IgD-negative memory B cell (primary cell): Measurements from ENCODE around the gene NAALADL2. TPM values are rescaled to one million over a fixed set of nuclear protein-coding genes. Genes with fewer than 3 reads are reported as not detected.
A peak's percentile ranks its signal among the peaks of the same experiment; 100 is the strongest.
"Not testable (repeated sequence)": the region's sequence is repeated elsewhere in the genome, so short reads cannot be mapped to it uniquely, and the experiment has no call there.

Experiments
- H3K27ac Mint-ChIP-seq, 3 donors: one replicate each; pipeline ENCODE4 v1.8.0; 2020 to 2022; ENCODE audit warnings: mild to moderate bottlenecking in 3 of 3, mixed read lengths in 3 of 3, moderate library complexity in 1 of 3
- H3K27me3 Mint-ChIP-seq: one replicate; pipeline ENCODE4 v1.8.0; 2021; ENCODE audit warnings: mixed read lengths
- H3K36me3 Mint-ChIP-seq: one replicate; pipeline ENCODE4 v1.8.0; 2020; ENCODE audit warnings: mild to moderate bottlenecking, mixed read lengths
- H3K4me1 Mint-ChIP-seq, 3 donors: one replicate each; pipeline ENCODE4 v1.8.0; 2020 to 2022; ENCODE audit warnings: mixed read lengths in 3 of 3, mild to moderate bottlenecking in 1 of 3
- H3K4me3 Mint-ChIP-seq, 4 donors: one replicate each; pipeline ENCODE4 v1.8.0; 2020 to 2022; ENCODE audit warnings: mild to moderate bottlenecking in 4 of 4, mixed read lengths in 4 of 4, moderate library complexity in 3 of 4
- H3K9me3 Mint-ChIP-seq, 3 donors: one replicate each; pipeline ENCODE4 v1.8.0; 2020 to 2021; ENCODE audit warnings: mixed read lengths in 3 of 3, mild to moderate bottlenecking in 1 of 3
- polyA plus RNA-seq: library from polyadenylated mRNA; unstranded; fragments of 300-500 nt; fragmentation: Illumina TruSeq; gene quantifications from one replicate; pipeline ENCODE4 v1.2.3, GENCODE V29; 2021

Gene NAALADL2
- polyA plus RNA-seq, 1 donor from 2014 or later = not detected

DNA sequence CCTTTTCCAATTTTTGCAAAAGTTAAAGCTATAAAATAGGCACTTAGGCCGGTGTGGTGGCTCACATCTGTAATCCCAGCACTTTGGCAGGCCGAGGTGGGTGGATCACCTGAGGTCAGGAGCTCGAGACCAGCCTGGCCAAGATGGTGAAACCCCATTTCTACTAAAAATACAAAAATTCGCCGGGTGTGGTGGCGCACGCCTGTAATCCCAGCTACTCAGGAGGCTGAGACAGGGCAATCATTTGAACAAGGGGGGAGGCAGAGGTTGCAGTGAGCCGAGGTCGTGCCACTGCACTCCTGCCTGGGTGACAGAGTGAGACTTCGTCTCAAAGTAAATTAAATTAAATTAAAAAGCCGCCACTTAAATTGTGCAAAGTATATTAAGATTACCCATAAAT is 412.3 kb downstream of the NAALADL2 start:
- H3K36me3 Mint-ChIP-seq, H3K4me3 Mint-ChIP-seq, H3K4me1 Mint-ChIP-seq, H3K27me3 Mint-ChIP-seq, H3K9me3 Mint-ChIP-seq, H3K27ac Mint-ChIP-seq: not testable (repeated sequence)

DNA sequence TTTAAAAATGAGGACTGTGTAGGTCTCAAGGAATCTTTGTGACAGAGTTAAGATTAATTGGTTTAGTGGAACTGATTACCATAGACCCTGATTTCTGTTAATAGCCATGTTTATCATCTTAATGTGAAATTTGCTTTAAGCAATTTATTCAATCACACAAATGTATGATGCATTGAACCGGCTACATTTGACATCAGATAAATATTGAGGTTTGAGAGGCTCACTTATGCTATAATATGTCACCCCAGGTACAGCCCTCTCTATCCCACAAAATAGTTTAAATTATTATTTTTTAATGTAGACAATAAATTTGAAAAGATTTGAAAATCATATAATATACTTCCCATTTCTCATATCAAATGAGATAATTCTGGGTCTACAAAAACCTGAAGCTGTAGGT is 413.3 kb downstream of the NAALADL2 start:
- H3K27ac Mint-ChIP-seq = no peak overlapping the region
- H3K36me3 Mint-ChIP-seq = no peaks in the 10 kb centered on the region
- no peaks in the 10 kb centered on the region for H3K4me1 Mint-ChIP-seq
- H3K27me3 Mint-ChIP-seq = no peaks in the 10 kb centered on the region
- no peak overlapping the region for H3K4me3 Mint-ChIP-seq
- H3K9me3 Mint-ChIP-seq = peaks cover 0 to 2% (median 2%) of the 10 kb centered on the region in 3 donors

DNA sequence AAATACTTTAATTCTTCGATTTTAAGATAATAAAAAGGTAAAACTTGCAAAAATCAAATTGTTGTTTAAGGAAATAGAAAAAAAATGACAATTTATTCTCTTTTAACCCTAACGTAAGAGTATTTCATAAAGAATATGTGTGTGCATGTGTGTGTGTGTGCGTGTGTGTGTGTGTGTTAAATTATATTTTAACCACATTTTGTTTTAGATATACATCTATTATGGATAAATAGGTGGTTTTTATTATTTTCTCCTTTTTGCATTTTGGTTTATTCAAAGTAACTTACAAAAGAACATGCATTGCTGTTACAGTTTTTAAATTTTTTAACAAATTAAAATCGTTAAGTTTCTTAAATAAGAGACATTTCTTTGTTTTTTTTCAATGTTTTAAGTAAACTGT is 414.4 kb downstream of the NAALADL2 start:
- Mint-ChIP-seq H3K4me1 (no peaks in the 10 kb centered on the region), H3K4me3 (no peak overlapping the region), H3K27me3 (no peaks in the 10 kb centered on the region), H3K36me3 (no peaks in the 10 kb centered on the region), H3K9me3 (peaks cover 0 to 6% (median 2%) of the 10 kb centered on the region in 3 donors), H3K27ac (no peak overlapping the region)

DNA sequence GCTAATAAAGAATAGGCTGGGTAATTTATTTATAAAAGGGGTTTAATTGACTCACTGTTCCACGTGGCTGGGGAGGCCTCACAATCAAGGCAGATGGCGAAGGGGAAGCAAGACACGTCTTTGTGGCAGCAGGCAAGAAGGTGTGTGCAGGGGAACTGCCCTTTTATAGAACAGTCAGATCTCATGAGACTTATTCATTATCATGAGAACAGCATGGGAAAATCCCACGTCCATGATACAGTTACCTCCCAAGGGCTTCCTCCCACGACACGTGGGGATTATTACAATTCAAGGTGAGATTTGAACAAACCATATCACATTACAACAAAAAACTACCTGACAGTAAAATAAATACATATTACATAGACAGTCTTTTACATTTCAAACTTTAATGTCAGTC is 414.9 kb downstream of the NAALADL2 start:
- peaks cover 0 to 6% (median 2%) of the 10 kb centered on the region in 3 donors for H3K9me3 Mint-ChIP-seq
- H3K27ac Mint-ChIP-seq = no peak overlapping the region
- H3K4me1 Mint-ChIP-seq = no peaks in the 10 kb centered on the region
- no peaks in the 10 kb centered on the region for H3K36me3 Mint-ChIP-seq
- H3K27me3 Mint-ChIP-seq = no peaks in the 10 kb centered on the region
- peak overlapping the region in 1 of 4 donors; percentile 8 for H3K4me3 Mint-ChIP-seq

DNA sequence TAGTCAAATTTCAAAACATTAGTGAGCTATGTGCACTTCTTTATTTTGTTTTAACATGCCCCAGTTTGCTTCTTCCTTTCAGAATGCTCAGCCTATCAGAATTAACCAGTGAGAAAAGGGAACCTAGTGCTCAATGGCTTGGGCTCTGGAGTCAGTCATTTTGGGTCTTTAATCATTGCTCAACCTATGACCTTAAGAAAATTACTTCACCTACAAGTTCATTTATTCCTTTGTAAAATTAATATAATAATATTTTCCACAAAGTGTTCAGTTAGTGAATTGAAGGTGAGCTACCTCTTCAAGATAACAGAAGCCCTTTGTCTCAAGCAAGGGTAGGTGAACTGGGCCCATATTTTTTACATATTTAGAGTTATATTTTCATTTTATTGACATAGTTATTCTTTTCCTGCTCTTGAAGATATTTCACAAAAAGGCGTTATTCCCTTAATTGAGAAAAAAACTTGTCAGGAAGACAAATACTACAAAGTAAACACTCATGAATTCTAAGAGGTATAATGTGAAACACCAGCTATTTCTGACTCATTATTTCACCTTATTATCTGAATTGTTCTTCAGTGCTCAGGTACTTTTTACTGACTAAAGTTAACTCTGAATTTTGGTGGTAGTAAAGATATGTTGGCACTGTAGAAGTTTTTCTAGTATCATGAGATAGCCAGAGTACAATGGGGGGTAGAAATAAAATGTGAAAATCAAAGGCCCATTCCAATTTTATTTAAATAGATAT is 415.5 kb downstream of the NAALADL2 start:
- no peaks in the 10 kb centered on the region for H3K4me1 Mint-ChIP-seq
- no peaks in the 10 kb centered on the region for H3K27me3 Mint-ChIP-seq
- H3K27ac Mint-ChIP-seq = no peak overlapping the region
- peaks cover 0 to 6% (median 2%) of the 10 kb centered on the region in 3 donors for H3K9me3 Mint-ChIP-seq
- H3K4me3 Mint-ChIP-seq = no peak overlapping the region
- no peaks in the 10 kb centered on the region for H3K36me3 Mint-ChIP-seq

DNA sequence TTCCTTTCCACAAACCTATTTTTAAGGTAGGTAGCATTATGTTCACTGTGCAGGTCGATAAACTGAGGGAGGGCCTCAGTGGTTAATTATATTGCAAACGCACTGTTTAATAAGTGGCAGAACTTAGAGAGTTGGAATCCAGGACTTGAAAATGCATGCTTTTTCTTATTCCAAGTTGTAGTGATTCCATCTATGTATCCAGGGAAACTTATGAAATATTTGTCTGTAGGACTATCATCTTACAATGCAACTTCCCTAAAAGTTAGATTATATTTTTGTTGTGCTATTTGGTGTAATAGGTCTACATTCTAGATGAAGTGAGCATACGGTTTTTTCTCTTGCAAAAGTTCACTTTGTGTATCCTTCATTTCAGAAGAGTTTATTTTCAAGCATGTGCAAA is 419.5 kb downstream of the NAALADL2 start:
- Mint-ChIP-seq H3K27me3 (no peaks in the 10 kb centered on the region), H3K36me3 (no peaks in the 10 kb centered on the region), H3K4me3 (no peak overlapping the region), H3K27ac (no peak overlapping the region), H3K4me1 (no peaks in the 10 kb centered on the region), H3K9me3 (peaks cover 0 to 6% (median 2%) of the 10 kb centered on the region in 3 donors)

DNA sequence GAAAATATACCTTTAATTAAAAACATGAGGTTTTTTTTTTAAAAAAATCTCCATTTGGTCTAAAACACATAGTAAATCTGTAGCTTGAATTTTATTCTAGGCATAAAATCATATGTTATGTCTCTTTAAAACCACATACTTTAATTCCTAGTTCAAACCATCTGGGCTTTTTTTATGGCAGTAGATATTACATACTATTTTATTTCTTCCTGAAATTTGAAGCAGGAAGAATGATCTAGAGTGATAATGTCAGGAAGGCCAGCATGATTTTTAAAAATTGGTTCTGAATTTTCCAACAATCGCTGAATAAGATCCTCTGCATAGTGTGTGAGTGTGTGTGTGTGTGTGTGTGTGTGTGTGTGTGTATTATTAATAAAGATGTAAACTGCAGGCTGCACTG is 420.3 kb downstream of the NAALADL2 start:
- H3K27ac Mint-ChIP-seq = no peak overlapping the region
- peaks cover 0 to 6% (median 0%) of the 10 kb centered on the region in 3 donors for H3K9me3 Mint-ChIP-seq
- H3K4me3 Mint-ChIP-seq = no peak overlapping the region
- H3K36me3 Mint-ChIP-seq = no peaks in the 10 kb centered on the region
- H3K27me3 Mint-ChIP-seq = no peaks in the 10 kb centered on the region
- H3K4me1 Mint-ChIP-seq = no peaks in the 10 kb centered on the region

DNA sequence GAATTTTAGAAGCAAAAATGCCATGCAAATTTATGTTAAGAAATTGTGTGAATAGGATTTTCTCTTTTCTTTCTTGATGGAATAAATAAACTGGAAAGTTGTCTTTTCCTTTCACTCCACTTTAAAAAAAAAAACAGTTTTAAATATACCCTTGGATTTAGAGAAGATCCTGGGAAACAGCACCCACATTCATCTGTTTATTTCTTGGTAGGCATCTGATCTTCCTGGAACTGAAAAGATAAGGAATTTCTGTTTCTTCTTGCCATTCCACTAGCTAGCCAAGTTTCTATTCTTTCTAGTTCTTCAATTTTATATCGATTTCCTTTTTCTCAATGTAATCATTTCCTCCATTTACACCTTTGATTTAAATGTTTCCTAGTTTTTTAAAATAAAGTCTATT is 420.8 kb downstream of the NAALADL2 start:
- no peaks in the 10 kb centered on the region for H3K36me3 Mint-ChIP-seq
- H3K27ac Mint-ChIP-seq = no peak overlapping the region
- H3K4me1 Mint-ChIP-seq = no peaks in the 10 kb centered on the region
- peak overlapping the region in 1 of 4 donors; percentile 2 for H3K4me3 Mint-ChIP-seq
- H3K9me3 Mint-ChIP-seq = peaks cover 0 to 6% (median 0%) of the 10 kb centered on the region in 3 donors
- no peaks in the 10 kb centered on the region for H3K27me3 Mint-ChIP-seq

GRCh38 chr3:175287361-175287963 is 428.3 kb downstream of the NAALADL2 start:
- H3K27ac Mint-ChIP-seq = no peak overlapping the region
- no peaks in the 10 kb centered on the region for H3K27me3 Mint-ChIP-seq
- no peaks in the 10 kb centered on the region for H3K9me3 Mint-ChIP-seq
- no peaks in the 10 kb centered on the region for H3K36me3 Mint-ChIP-seq
- H3K4me1 Mint-ChIP-seq = no peaks in the 10 kb centered on the region
- H3K4me3 Mint-ChIP-seq = no peak overlapping the region

- H3K4me1 Mint-ChIP-seq = no peaks in the 10 kb centered on the region
- no peaks in the 10 kb centered on the region for H3K9me3 Mint-ChIP-seq
- no peak overlapping the region for H3K27ac Mint-ChIP-seq
- no peaks in the 10 kb centered on the region for H3K27me3 Mint-ChIP-seq
- no peaks in the 10 kb centered on the region for H3K36me3 Mint-ChIP-seq
- no peak overlapping the region for H3K4me3 Mint-ChIP-seq
These were observed 429.5 kb downstream of the NAALADL2 start for GRCh38 chr3:175288621-175289020.

DNA sequence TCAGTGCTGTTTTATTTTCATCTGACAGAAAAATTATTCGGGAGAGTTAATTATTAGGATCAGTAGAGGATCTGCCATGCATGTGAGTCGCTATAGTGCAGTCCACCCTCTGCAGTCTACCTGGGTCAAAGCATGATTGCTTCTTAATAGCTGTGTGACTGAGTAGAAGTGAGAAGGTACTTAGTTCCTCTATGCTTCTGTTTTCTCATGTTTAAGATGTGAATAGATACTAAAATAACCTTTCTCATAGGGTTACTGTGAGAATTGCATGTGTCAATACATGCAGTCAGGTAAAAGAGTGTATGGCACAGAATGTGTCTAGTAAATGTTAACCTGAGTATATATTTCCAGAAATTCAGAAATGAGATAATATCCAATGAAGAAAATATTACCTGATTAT is 435.7 kb downstream of the NAALADL2 start:
- Mint-ChIP-seq H3K27ac (no peak overlapping the region), H3K27me3 (no peaks in the 10 kb centered on the region), H3K4me3 (no peak overlapping the region), H3K4me1 (no peaks in the 10 kb centered on the region), H3K9me3 (peaks cover 0 to 4% (median 2%) of the 10 kb centered on the region in 3 donors), H3K36me3 (no peaks in the 10 kb centered on the region)

DNA sequence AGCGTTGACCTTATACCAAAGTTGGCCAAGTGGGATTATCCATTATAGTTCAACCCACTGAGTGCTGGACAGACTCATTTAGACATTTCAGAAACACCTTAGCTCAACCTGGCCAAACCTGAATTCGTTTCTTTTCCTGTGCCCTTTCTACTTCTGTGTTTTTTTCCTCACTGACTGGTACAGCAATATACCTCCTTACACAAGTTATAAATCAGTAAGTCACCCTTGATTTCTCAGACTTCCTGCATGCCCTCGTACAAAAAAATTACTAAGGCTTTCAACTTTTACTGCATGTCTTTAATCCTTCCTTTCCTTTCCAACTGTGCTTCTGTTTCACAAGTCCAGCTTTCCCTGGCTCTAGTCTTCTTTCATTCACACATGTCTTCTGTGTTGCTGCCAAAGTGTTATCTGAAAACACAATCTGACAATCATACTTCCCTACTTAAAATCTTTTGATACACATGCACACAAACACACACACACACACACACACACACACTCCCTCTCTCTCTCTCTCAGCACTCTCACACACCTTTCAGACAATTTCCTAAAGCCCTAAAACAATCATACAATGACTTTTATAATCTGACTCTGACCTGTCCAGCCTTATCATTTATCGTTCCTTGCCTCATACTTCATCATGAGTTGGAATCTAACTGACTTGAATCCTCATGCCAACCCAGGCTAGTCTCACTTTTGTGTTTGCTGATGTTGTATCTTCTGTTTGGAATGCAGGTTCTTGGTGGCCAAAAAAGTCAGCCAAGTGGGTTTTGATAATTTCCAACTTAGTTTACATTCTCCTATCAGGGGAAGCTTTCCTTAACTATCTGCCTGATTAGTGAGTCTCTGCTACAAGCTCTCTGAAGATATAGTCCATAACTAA is 436.4 kb downstream of the NAALADL2 start:
- Mint-ChIP-seq H3K4me1 (no peaks in the 10 kb centered on the region), H3K9me3 (peaks cover 0 to 4% (median 2%) of the 10 kb centered on the region in 3 donors), H3K36me3 (no peaks in the 10 kb centered on the region), H3K4me3 (no peak overlapping the region), H3K27ac (peak overlapping the region in 1 of 3 donors; percentile 33), H3K27me3 (no peaks in the 10 kb centered on the region)

- Mint-ChIP-seq H3K27ac (no peak overlapping the region), H3K36me3 (no peaks in the 10 kb centered on the region), H3K4me3 (no peak overlapping the region), H3K27me3 (no peaks in the 10 kb centered on the region), H3K9me3 (peaks cover 2 to 7% (median 4%) of the 10 kb centered on the region in 3 donors), H3K4me1 (no peaks in the 10 kb centered on the region)
These were observed 438.1 kb downstream of the NAALADL2 start for GRCh38 chr3:175297216-175297615.

GRCh38 chr3:175301741-175302140 is 442.6 kb downstream of the NAALADL2 start:
- peaks cover 2 to 7% (median 4%) of the 10 kb centered on the region in 3 donors for H3K9me3 Mint-ChIP-seq

DNA sequence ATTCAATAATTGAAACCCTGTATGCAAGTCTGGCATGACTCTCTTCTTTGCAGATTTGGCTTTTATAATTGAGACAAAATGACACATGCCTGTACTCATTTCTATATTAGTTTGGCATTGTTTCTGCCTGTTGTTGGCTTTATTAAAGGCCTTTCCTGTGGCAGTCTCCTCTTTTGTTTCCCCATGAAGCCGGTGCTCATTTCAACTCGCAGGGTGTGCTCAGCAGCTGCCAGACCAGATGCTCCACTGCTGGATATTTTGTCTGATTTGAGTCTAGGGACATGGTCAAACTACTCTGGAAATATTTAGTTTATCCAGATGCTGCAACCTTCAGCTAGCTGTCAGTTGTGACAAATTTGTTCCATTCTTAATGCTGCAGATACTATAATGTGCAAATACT is 445.3 kb downstream of the NAALADL2 start:
- Mint-ChIP-seq H3K36me3 (no peaks in the 10 kb centered on the region), H3K4me3 (no peak overlapping the region), H3K27me3 (no peaks in the 10 kb centered on the region), H3K4me1 (no peaks in the 10 kb centered on the region), H3K9me3 (peaks cover 2 to 6% (median 4%) of the 10 kb centered on the region in 3 donors), H3K27ac (no peak overlapping the region)

More at GRCh38 chr3:175301741-175302140, 442.6 kb downstream of the NAALADL2 start:
- no peaks in the 10 kb centered on the region for H3K4me1 Mint-ChIP-seq
- peak overlapping the region in 1 of 3 donors; percentile 31 for H3K27ac Mint-ChIP-seq
- H3K36me3 Mint-ChIP-seq = no peaks in the 10 kb centered on the region
- H3K27me3 Mint-ChIP-seq = no peaks in the 10 kb centered on the region
- no peak overlapping the region for H3K4me3 Mint-ChIP-seq
